ENCODE results near the gene ISM1.

DNA sequence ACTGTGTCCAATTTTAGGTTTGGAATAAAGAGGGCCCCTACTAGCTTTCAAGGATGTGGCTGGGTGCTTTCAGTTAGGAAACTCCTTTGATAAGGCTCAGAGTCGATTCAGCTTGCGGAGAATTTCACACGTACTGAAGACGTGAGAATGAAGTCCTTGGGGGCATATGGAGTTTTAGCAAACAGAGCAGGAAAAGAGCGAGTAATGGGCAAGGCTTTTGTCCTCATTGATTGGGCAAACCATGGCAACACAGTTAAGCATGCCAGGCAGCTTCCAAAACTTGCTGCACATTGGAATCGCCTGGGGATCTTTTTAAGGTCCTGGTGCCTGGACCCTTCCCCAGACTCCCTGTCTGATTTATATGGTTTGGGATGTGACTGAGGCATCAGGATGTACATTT is 29.2 kb downstream of the ISM1 start:
- TF ChIP-seq, protein P1, sequence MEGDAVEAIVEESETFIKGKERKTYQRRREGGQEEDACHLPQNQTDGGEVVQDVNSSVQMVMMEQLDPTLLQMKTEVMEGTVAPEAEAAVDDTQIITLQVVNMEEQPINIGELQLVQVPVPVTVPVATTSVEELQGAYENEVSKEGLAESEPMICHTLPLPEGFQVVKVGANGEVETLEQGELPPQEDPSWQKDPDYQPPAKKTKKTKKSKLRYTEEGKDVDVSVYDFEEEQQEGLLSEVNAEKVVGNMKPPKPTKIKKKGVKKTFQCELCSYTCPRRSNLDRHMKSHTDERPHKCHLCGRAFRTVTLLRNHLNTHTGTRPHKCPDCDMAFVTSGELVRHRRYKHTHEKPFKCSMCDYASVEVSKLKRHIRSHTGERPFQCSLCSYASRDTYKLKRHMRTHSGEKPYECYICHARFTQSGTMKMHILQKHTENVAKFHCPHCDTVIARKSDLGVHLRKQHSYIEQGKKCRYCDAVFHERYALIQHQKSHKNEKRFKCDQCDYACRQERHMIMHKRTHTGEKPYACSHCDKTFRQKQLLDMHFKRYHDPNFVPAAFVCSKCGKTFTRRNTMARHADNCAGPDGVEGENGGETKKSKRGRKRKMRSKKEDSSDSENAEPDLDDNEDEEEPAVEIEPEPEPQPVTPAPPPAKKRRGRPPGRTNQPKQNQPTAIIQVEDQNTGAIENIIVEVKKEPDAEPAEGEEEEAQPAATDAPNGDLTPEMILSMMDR (IDR thresholded peaks at IDR 0.05): no peak
- TF ChIP-seq POLR2A (IDR thresholded peaks at IDR 0.05): no peak
- TF ChIP-seq POLR2AphosphoS5 (IDR thresholded peaks at IDR 0.05): no peak

Measured in prostate gland (tissue), 2 donors.